Effector memory CD8-positive, alpha-beta T cell (primary cell): ENCODE measurements around the gene WNT9A.

Experiments
- ATAC-seq: fragments of 150-1000 bp; cut with Tn5 transposase; replicated peaks from 2 replicates; pipeline ENCODE4 v1.10.0; 2021; ENCODE audit warnings: mild to moderate bottlenecking, moderate library complexity
- DNase-seq, 3 experiments: peaks; one replicate each; pipeline ENCODE4 v3.0.0; 2021
- H3K27ac Mint-ChIP-seq, 2 donors: one replicate each; pipeline ENCODE4 v1.8.0; 2022; ENCODE audit warnings: mild to moderate bottlenecking in 2 of 2, mixed read lengths in 2 of 2, moderate library complexity in 2 of 2
- H3K27me3 Mint-ChIP-seq, 2 donors: one replicate each; pipeline ENCODE4 v1.8.0; 2022; ENCODE audit warnings: mixed read lengths in 2 of 2
- H3K36me3 Mint-ChIP-seq: one replicate; pipeline ENCODE4 v1.8.0; 2022; ENCODE audit warnings: mild to moderate bottlenecking, moderate library complexity, mixed read lengths; ENCODE audit not compliant: insufficient read depth
- H3K4me1 Mint-ChIP-seq, 2 donors: one replicate each; pipeline ENCODE4 v1.8.0; 2022; ENCODE audit warnings: low read depth in 2 of 2, mixed read lengths in 2 of 2
- H3K4me3 Mint-ChIP-seq, 2 donors: one replicate each; pipeline ENCODE4 v1.8.0; 2022; ENCODE audit warnings: mild to moderate bottlenecking in 2 of 2, mixed read lengths in 2 of 2, moderate library complexity in 2 of 2
- H3K9me3 Mint-ChIP-seq, 2 donors: one replicate each; pipeline ENCODE4 v1.8.0; 2022; ENCODE audit warnings: mixed read lengths in 2 of 2

The WNT9A gene

GRCh38 chr1:227942021-227942715, 5.6 kb downstream of the WNT9A start:
- H3K9me3 Mint-ChIP-seq: no peaks in the 10 kb centered on the region
- peaks cover 8 to 33% of the 10 kb centered on the region in 2 donors for H3K27me3 Mint-ChIP-seq
- H3K4me3 Mint-ChIP-seq: no peak overlapping the region
- ATAC-seq (no peak), DNase-seq (no peak)
- H3K4me1 Mint-ChIP-seq: peaks cover 3 to 4% of the 10 kb centered on the region in 2 donors
- H3K27ac Mint-ChIP-seq: peak overlapping the region in 1 of 2 donors; percentile 53
- no peaks in the 10 kb centered on the region for H3K36me3 Mint-ChIP-seq

- H3K36me3 Mint-ChIP-seq: no peaks in the 10 kb centered on the region
- no peak overlapping the region for H3K4me3 Mint-ChIP-seq
- H3K27me3 Mint-ChIP-seq: peaks cover 8 to 29% of the 10 kb centered on the region in 2 donors
- no peak overlapping the region for H3K27ac Mint-ChIP-seq
- DNase-seq (no peak), ATAC-seq (no peak)
- no peaks in the 10 kb centered on the region for H3K9me3 Mint-ChIP-seq
- H3K4me1 Mint-ChIP-seq: peaks cover 3 to 4% of the 10 kb centered on the region in 2 donors
Observed at GRCh38 chr1:227941509-227942020, 6.2 kb downstream of the WNT9A start.

GRCh38 chr1:227940791-227941241, 6.9 kb downstream of the WNT9A start:
- H3K9me3 Mint-ChIP-seq: no peaks in the 10 kb centered on the region
- peak overlapping the region in 1 of 2 donors; percentile 64 for H3K27ac Mint-ChIP-seq
- H3K36me3 Mint-ChIP-seq: no peaks in the 10 kb centered on the region
- ATAC-seq (no peak), DNase-seq (no peak)
- peaks cover 0 to 2% of the 10 kb centered on the region in 2 donors for H3K4me1 Mint-ChIP-seq
- H3K4me3 Mint-ChIP-seq: no peak overlapping the region
- peaks cover under 1 to 22% of the 10 kb centered on the region in 2 donors for H3K27me3 Mint-ChIP-seq

- ATAC-seq: no peak
- DNase-seq: no peak
- Mint-ChIP-seq H3K4me1 (peaks cover 3 to 5% of the 10 kb centered on the region in 2 donors), H3K4me3 (no peak overlapping the region), H3K27ac (no peak overlapping the region), H3K36me3 (no peaks in the 10 kb centered on the region), H3K27me3 (peaks cover 0 to 17% of the 10 kb centered on the region in 2 donors), H3K9me3 (no peaks in the 10 kb centered on the region)
Observed at GRCh38 chr1:227939791-227940771, 7.7 kb downstream of the WNT9A start.

- peaks cover 3 to 10% of the 10 kb centered on the region in 2 donors for H3K4me1 Mint-ChIP-seq
- no peak for ATAC-seq
- H3K27me3 Mint-ChIP-seq: peaks cover 0 to 17% of the 10 kb centered on the region in 2 donors
- no peak overlapping the region for H3K27ac Mint-ChIP-seq
- DNase-seq: no peak
- H3K36me3 Mint-ChIP-seq: no peaks in the 10 kb centered on the region
- no peak overlapping the region for H3K4me3 Mint-ChIP-seq
- no peaks in the 10 kb centered on the region for H3K9me3 Mint-ChIP-seq
Observed at GRCh38 chr1:227938911-227939790, 8.6 kb downstream of the WNT9A start.

GRCh38 chr1:227938276-227938675, 9.5 kb downstream of the WNT9A start:
- DNase-seq (no peak), ATAC-seq (no peak)
- H3K4me1 Mint-ChIP-seq: peaks cover 3 to 10% of the 10 kb centered on the region in 2 donors
- no peak overlapping the region for H3K27ac Mint-ChIP-seq
- no peak overlapping the region for H3K4me3 Mint-ChIP-seq
- H3K36me3 Mint-ChIP-seq: no peaks in the 10 kb centered on the region
- no peaks in the 10 kb centered on the region for H3K9me3 Mint-ChIP-seq
- H3K27me3 Mint-ChIP-seq: peaks cover 0 to 17% of the 10 kb centered on the region in 2 donors

GRCh38 chr1:227937838-227938145, 9.9 kb downstream of the WNT9A start:
- no peaks in the 10 kb centered on the region for H3K9me3 Mint-ChIP-seq
- H3K27ac Mint-ChIP-seq: no peak overlapping the region
- DNase-seq: no peak
- peaks cover 3 to 10% of the 10 kb centered on the region in 2 donors for H3K4me1 Mint-ChIP-seq
- peaks cover 0 to 12% of the 10 kb centered on the region in 2 donors for H3K27me3 Mint-ChIP-seq
- no peaks in the 10 kb centered on the region for H3K36me3 Mint-ChIP-seq
- ATAC-seq: no peak
- H3K4me3 Mint-ChIP-seq: no peak overlapping the region

- DNase-seq (no peak), ATAC-seq (no peak)
- peak overlapping the region in 1 of 2 donors; percentile 59 for H3K27ac Mint-ChIP-seq
Observed at GRCh38 chr1:227937031-227937837, 10.5 kb downstream of the WNT9A start.

GRCh38 chr1:227935826-227936225, 11.9 kb downstream of the WNT9A start:
- no peaks in the 10 kb centered on the region for H3K36me3 Mint-ChIP-seq
- peaks cover 5 to 10% of the 10 kb centered on the region in 2 donors for H3K4me1 Mint-ChIP-seq
- no peak overlapping the region for H3K4me3 Mint-ChIP-seq
- peaks cover 0 to 2% of the 10 kb centered on the region in 2 donors for H3K27me3 Mint-ChIP-seq
- no peaks in the 10 kb centered on the region for H3K9me3 Mint-ChIP-seq
- H3K27ac Mint-ChIP-seq: peak overlapping the region; percentile 24 to 87
- no peak for ATAC-seq
- DNase-seq: no peak

More at GRCh38 chr1:227937031-227937837, 10.5 kb downstream of the WNT9A start:
- no peaks in the 10 kb centered on the region for H3K36me3 Mint-ChIP-seq
- H3K27me3 Mint-ChIP-seq: peaks cover 0 to 8% of the 10 kb centered on the region in 2 donors
- H3K9me3 Mint-ChIP-seq: no peaks in the 10 kb centered on the region
- peaks cover 3 to 10% of the 10 kb centered on the region in 2 donors for H3K4me1 Mint-ChIP-seq
- H3K4me3 Mint-ChIP-seq: no peak overlapping the region

- Mint-ChIP-seq H3K27ac (peak overlapping the region; percentile 24 to 41), H3K36me3 (no peaks in the 10 kb centered on the region), H3K4me1 (peaks cover 5 to 10% of the 10 kb centered on the region in 2 donors), H3K27me3 (no peaks in the 10 kb centered on the region), H3K9me3 (no peaks in the 10 kb centered on the region), H3K4me3 (no peak overlapping the region)
- DNase-seq (peak in 1 of 3 experiments; percentile 31), ATAC-seq (peak; percentile 85)
Observed at GRCh38 chr1:227934476-227935313, 13.0 kb downstream of the WNT9A start.

- DNase-seq (no peak), ATAC-seq (no peak)
- H3K27me3 Mint-ChIP-seq: peaks cover 0 to 8% of the 10 kb centered on the region in 2 donors
- H3K4me1 Mint-ChIP-seq: peaks cover 4 to 5% of the 10 kb centered on the region in 2 donors
- no peak overlapping the region for H3K27ac Mint-ChIP-seq
- H3K36me3 Mint-ChIP-seq: no peaks in the 10 kb centered on the region
- no peak overlapping the region for H3K4me3 Mint-ChIP-seq
- H3K9me3 Mint-ChIP-seq: no peaks in the 10 kb centered on the region
Observed at GRCh38 chr1:227929751-227930472, 17.8 kb downstream of the WNT9A start.
